ENCODE measurements around the gene AGFG2. TPM values are rescaled to one million over a fixed set of nuclear protein-coding genes. Genes with fewer than 3 reads are reported as not detected.
"Not testable (repeated sequence)": the region's sequence is repeated elsewhere in the genome, so short reads cannot be mapped to it uniquely, and the experiment has no call there.

Gene AGFG2
- total RNA-seq, 2 donors from 2014 or later, result 8.5 to 28.9 TPM

- Mint-ChIP-seq H3K4me1 (peaks cover 3% of the 10 kb centered on the region), H3K36me3 (ENCODE audit: low read depth) (peaks cover 14% of the 10 kb centered on the region), H3K27me3 (ENCODE audit: insufficient read depth) (peaks cover 19% of the 10 kb centered on the region), H3K4me3 (peak overlapping the region; percentile 46), H3K9me3 (no peaks in the 10 kb centered on the region), H3K27ac (no peak overlapping the region)
- no peak for TF ChIP-seq CTCF (conservative IDR thresholded peaks at IDR 0.05)
- peak; percentile 78 for DNase-seq
- H3K4me1 ChIP-seq (ENCODE audit: control insufficient read depth, insufficient read depth, low read length), result no peaks in the 10 kb centered on the region
- H3K36me3 ChIP-seq (ENCODE audit: control insufficient read depth, insufficient read depth, low read length), result peaks cover 4% of the 10 kb centered on the region
- no peaks in the 10 kb centered on the region for H3K9me3 ChIP-seq (ENCODE audit: control insufficient read depth, low read length)
- H3K9ac ChIP-seq (ENCODE audit: extremely low read depth, low read length, poor library complexity, severe bottlenecking), result no peak overlapping the region
- 54 to 57% methylated on average over 16 to 56 of the region's 56 CpGs for WGBS, 2 experiments (ENCODE audit: insufficient coverage in 1 of 2, insufficient read length in 1 of 2)
- no peak overlapping the region for H3K4me3 ChIP-seq (ENCODE audit: low read length)
- no peak overlapping the region for H3K27ac ChIP-seq (ENCODE audit: low read depth, low read length)
- H3K27me3 ChIP-seq (ENCODE audit: control insufficient read depth, insufficient read depth, low read length, poor library complexity, severe bottlenecking), result no peaks in the 10 kb centered on the region
Measured at GRCh38 chr7:100493476-100494264, 45.3 kb upstream of the AGFG2 start.

DNA sequence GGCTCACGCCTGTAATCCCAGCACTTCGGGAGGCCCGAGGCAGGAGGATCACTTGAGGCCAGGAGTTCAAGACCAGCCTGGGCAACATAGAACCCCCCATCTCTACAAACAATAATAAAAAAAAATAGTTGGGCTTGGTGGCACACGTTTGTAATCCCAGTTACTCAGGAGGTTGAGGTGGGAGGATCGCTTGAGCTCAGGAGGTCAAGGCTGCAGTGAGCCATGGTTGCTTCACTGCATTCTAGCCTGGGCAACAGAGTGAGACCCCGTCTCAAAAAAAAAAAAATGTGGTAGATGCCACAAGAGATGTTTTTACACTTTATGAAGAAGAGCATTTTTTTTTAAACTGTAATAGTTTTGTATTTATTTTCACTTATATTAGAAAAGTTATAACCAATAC lies 42.5 kb upstream of the AGFG2 start:
- H3K36me3 Mint-ChIP-seq (ENCODE audit: low read depth), result peaks cover 11% of the 10 kb centered on the region
- no peaks in the 10 kb centered on the region for H3K27me3 ChIP-seq (ENCODE audit: control insufficient read depth, insufficient read depth, low read length, poor library complexity, severe bottlenecking)
- no peaks in the 10 kb centered on the region for H3K4me1 ChIP-seq (ENCODE audit: control insufficient read depth, insufficient read depth, low read length)
- H3K27ac Mint-ChIP-seq, result no peak overlapping the region
- no peak overlapping the region for H3K4me3 Mint-ChIP-seq
- no peak overlapping the region for H3K4me3 ChIP-seq (ENCODE audit: low read length)
- peaks cover 4% of the 10 kb centered on the region for H3K36me3 ChIP-seq (ENCODE audit: control insufficient read depth, insufficient read depth, low read length)
- no peak overlapping the region for H3K9ac ChIP-seq (ENCODE audit: extremely low read depth, low read length, poor library complexity, severe bottlenecking)
- no peak for DNase-seq
- no peaks in the 10 kb centered on the region for H3K9me3 ChIP-seq (ENCODE audit: control insufficient read depth, low read length)
- H3K9me3 Mint-ChIP-seq, result no peaks in the 10 kb centered on the region
- H3K27ac ChIP-seq (ENCODE audit: low read depth, low read length), result no peak overlapping the region
- H3K27me3 Mint-ChIP-seq (ENCODE audit: insufficient read depth), result peaks cover 17% of the 10 kb centered on the region
- 87 to 89% methylated on average over 4 to 6 of the region's 6 CpGs for WGBS, 2 experiments (ENCODE audit: insufficient coverage in 1 of 2, insufficient read length in 1 of 2)
- no peak for TF ChIP-seq CTCF (conservative IDR thresholded peaks at IDR 0.05)
- H3K4me1 Mint-ChIP-seq, result peaks cover 3% of the 10 kb centered on the region

DNA sequence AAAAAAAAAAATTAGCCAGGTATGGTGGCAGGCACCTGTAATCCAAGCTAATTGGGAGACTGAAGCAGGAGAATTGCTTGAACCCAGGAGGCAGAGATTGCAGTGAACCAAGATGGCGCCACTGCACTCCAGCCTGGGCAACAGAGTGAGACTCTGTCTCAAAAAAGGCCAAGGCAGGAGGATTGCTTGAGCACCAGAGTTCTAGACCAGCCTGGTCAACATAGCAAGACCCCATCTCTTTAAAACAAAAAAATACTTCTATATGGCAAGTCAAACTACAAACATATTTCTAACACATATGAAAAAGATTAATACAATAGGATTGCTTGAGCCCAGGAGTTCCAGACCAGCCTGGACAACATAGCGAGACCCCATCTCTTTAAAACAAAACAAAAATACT lies 38.3 kb upstream of the AGFG2 start:
- not testable (repeated sequence) for H3K4me1 Mint-ChIP-seq; H3K36me3 Mint-ChIP-seq (ENCODE audit: low read depth); H3K4me3 ChIP-seq (ENCODE audit: low read length); H3K27ac Mint-ChIP-seq; H3K4me1 ChIP-seq (ENCODE audit: control insufficient read depth, insufficient read depth, low read length); H3K27ac ChIP-seq (ENCODE audit: low read depth, low read length); H3K36me3 ChIP-seq (ENCODE audit: control insufficient read depth, insufficient read depth, low read length); DNase-seq; H3K27me3 ChIP-seq (ENCODE audit: control insufficient read depth, insufficient read depth, low read length, poor library complexity, severe bottlenecking); H3K27me3 Mint-ChIP-seq (ENCODE audit: insufficient read depth); H3K4me3 Mint-ChIP-seq; H3K9ac ChIP-seq (ENCODE audit: extremely low read depth, low read length, poor library complexity, severe bottlenecking); H3K9me3 Mint-ChIP-seq; H3K9me3 ChIP-seq (ENCODE audit: control insufficient read depth, low read length)
- WGBS, 2 experiments (ENCODE audit: insufficient coverage in 1 of 2, insufficient read length in 1 of 2), result 86 to 93% methylated on average over 1 to 2 of the region's 2 CpGs

- not testable (repeated sequence) for H3K4me1 Mint-ChIP-seq; H3K9me3 Mint-ChIP-seq; H3K36me3 ChIP-seq (ENCODE audit: control insufficient read depth, insufficient read depth, low read length); H3K27ac ChIP-seq (ENCODE audit: low read depth, low read length); DNase-seq; H3K4me3 Mint-ChIP-seq; H3K27ac Mint-ChIP-seq; H3K27me3 Mint-ChIP-seq (ENCODE audit: insufficient read depth); H3K36me3 Mint-ChIP-seq (ENCODE audit: low read depth); H3K4me1 ChIP-seq (ENCODE audit: control insufficient read depth, insufficient read depth, low read length); H3K4me3 ChIP-seq (ENCODE audit: low read length); H3K9me3 ChIP-seq (ENCODE audit: control insufficient read depth, low read length); H3K9ac ChIP-seq (ENCODE audit: extremely low read depth, low read length, poor library complexity, severe bottlenecking); H3K27me3 ChIP-seq (ENCODE audit: control insufficient read depth, insufficient read depth, low read length, poor library complexity, severe bottlenecking)
- 94 to 96% methylated on average over 2 to 3 of the region's 3 CpGs for WGBS, 2 experiments (ENCODE audit: insufficient coverage in 1 of 2, insufficient read length in 1 of 2)
Measured at GRCh38 chr7:100504031-100504430, 35.0 kb upstream of the AGFG2 start.

Data from endodermal cell (in vitro differentiated cells).